ENCODE measurements around the gene PLPPR1. TPM values are rescaled to one million over a fixed set of nuclear protein-coding genes. Genes with fewer than 3 reads are reported as not detected.
A peak's percentile ranks its signal among the peaks of the same experiment; 100 is the strongest.

PLPPR1 gene
- total RNA-seq, 1 donor from 2014 or later, result 12.2 TPM

- Mint-ChIP-seq H3K27ac (no peak overlapping the region), H3K27me3 (no peaks in the 10 kb centered on the region), H3K36me3 (ENCODE audit: insufficient read depth) (peaks cover 3% of the 10 kb centered on the region), H3K4me3 (ENCODE audit: low read depth) (no peak overlapping the region), H3K4me1 (ENCODE audit: low read depth) (peaks cover 11% of the 10 kb centered on the region), H3K9me3 (ENCODE audit: low read depth) (no peaks in the 10 kb centered on the region)
- TF ChIP-seq CTCF (IDR thresholded peaks at IDR 0.05; ENCODE audit: unreplicated experiment), result no peak
- no peak for DNase-seq (ENCODE audit: low spot score, unreplicated experiment)
These were observed 284.1 kb downstream of the PLPPR1 start for GRCh38 chr9:101312661-101313060.

GRCh38 chr9:101315112-101315450 lies 286.6 kb downstream of the PLPPR1 start:
- Mint-ChIP-seq H3K9me3 (ENCODE audit: low read depth) (no peaks in the 10 kb centered on the region), H3K27ac (no peak overlapping the region), H3K27me3 (no peaks in the 10 kb centered on the region), H3K36me3 (ENCODE audit: insufficient read depth) (peaks cover 5% of the 10 kb centered on the region), H3K4me3 (ENCODE audit: low read depth) (no peak overlapping the region), H3K4me1 (ENCODE audit: low read depth) (peaks cover 11% of the 10 kb centered on the region)
- no peak for DNase-seq (ENCODE audit: low spot score, unreplicated experiment)
- TF ChIP-seq CTCF (IDR thresholded peaks at IDR 0.05; ENCODE audit: unreplicated experiment), result no peak

GRCh38 chr9:101317735-101318134 lies 289.2 kb downstream of the PLPPR1 start:
- Mint-ChIP-seq H3K4me1 (ENCODE audit: low read depth) (peaks cover 12% of the 10 kb centered on the region), H3K4me3 (ENCODE audit: low read depth) (no peak overlapping the region), H3K27ac (no peak overlapping the region), H3K27me3 (no peaks in the 10 kb centered on the region), H3K36me3 (ENCODE audit: insufficient read depth) (peaks cover 5% of the 10 kb centered on the region), H3K9me3 (ENCODE audit: low read depth) (no peaks in the 10 kb centered on the region)
- no peak for TF ChIP-seq CTCF (IDR thresholded peaks at IDR 0.05; ENCODE audit: unreplicated experiment)
- DNase-seq (ENCODE audit: low spot score, unreplicated experiment), result no peak

- TF ChIP-seq CTCF (IDR thresholded peaks at IDR 0.05; ENCODE audit: unreplicated experiment), result no peak
- Mint-ChIP-seq H3K4me1 (ENCODE audit: low read depth) (peaks cover 44% of the 10 kb centered on the region), H3K9me3 (ENCODE audit: low read depth) (peaks cover 13% of the 10 kb centered on the region), H3K4me3 (ENCODE audit: low read depth) (no peak overlapping the region), H3K27me3 (no peaks in the 10 kb centered on the region), H3K27ac (no peak overlapping the region), H3K36me3 (ENCODE audit: insufficient read depth) (peaks cover 12% of the 10 kb centered on the region)
- no peak for DNase-seq (ENCODE audit: low spot score, unreplicated experiment)
These were observed 294.6 kb downstream of the PLPPR1 start for GRCh38 chr9:101323129-101323528.

- DNase-seq (ENCODE audit: low spot score, unreplicated experiment), result no peak
- no peaks in the 10 kb centered on the region for H3K27me3 Mint-ChIP-seq
- H3K4me3 Mint-ChIP-seq (ENCODE audit: low read depth), result peak overlapping the region; percentile 35
These were observed 295.8 kb downstream of the PLPPR1 start for GRCh38 chr9:101324245-101324804.

More at GRCh38 chr9:101324245-101324804, 295.8 kb downstream of the PLPPR1 start:
- H3K36me3 Mint-ChIP-seq (ENCODE audit: insufficient read depth), result peaks cover 11% of the 10 kb centered on the region
- H3K27ac Mint-ChIP-seq, result peak overlapping the region; percentile 93
- H3K4me1 Mint-ChIP-seq (ENCODE audit: low read depth), result peaks cover 44% of the 10 kb centered on the region
- peaks cover 19% of the 10 kb centered on the region for H3K9me3 Mint-ChIP-seq (ENCODE audit: low read depth)
- no peak for TF ChIP-seq CTCF (IDR thresholded peaks at IDR 0.05; ENCODE audit: unreplicated experiment)
